Cardiac fibroblast (primary cell): ENCODE measurements around the gene TM4SF4.

Experiments
- DNase-seq, 2 donors: peaks; one replicate each; pipeline versions ENCODE4 v3.0.0 to v3.0.0-alpha.2; 2010; ENCODE audit warnings: low read depth in 2 of 2
- H3K4me3 ChIP-seq, 2 donors: replicated peaks in 1 of 2; 1 replicate in 1 of 2; 2 replicates in 1 of 2; pipeline ENCODE4 v1.5.1; 2011; ENCODE audit warnings: low read depth in 2 of 2, low read length in 2 of 2, mild to moderate bottlenecking in 2 of 2, moderate library complexity in 1 of 2
- CTCF ChIP-seq: IDR thresholded peaks from one replicate; pipeline ENCODE4 v1.5.1; 2011; ENCODE audit warnings: low read depth, mild to moderate bottlenecking, low read length, inconsistent platforms

Gene TM4SF4

GRCh38 chr3:149474250-149474817, at the start of gene TM4SF4:
TSS of gene TM4SF4 (plus strand) at chr3:149474697. CDS start at chr3:149474878, 181 bp downstream.
- no peak for TF ChIP-seq CTCF
- H3K4me3 ChIP-seq = no peak within 1 kb of the TSS
- no peak for DNase-seq

GRCh38 chr3:149424918-149425317, 49.6 kb upstream of the TM4SF4 start:
- no peak for TF ChIP-seq CTCF
- no peak overlapping the region for H3K4me3 ChIP-seq
- DNase-seq = no peak

GRCh38 chr3:149426325-149426724, 48.2 kb upstream of the TM4SF4 start:
- no peak for DNase-seq
- no peak overlapping the region for H3K4me3 ChIP-seq
- no peak for TF ChIP-seq CTCF

GRCh38 chr3:149428087-149428486, 46.4 kb upstream of the TM4SF4 start:
- no peak for DNase-seq
- no peak for TF ChIP-seq CTCF
- H3K4me3 ChIP-seq = no peak overlapping the region

- TF ChIP-seq CTCF = no peak
- no peak overlapping the region for H3K4me3 ChIP-seq
- DNase-seq = no peak
These were observed 44.3 kb upstream of the TM4SF4 start for GRCh38 chr3:149430216-149430615.

- TF ChIP-seq CTCF = no peak
- no peak overlapping the region for H3K4me3 ChIP-seq
- DNase-seq = no peak
These were observed 42.3 kb upstream of the TM4SF4 start for GRCh38 chr3:149432149-149432548.
